Adipose tissue (tissue), 3 donors: ENCODE results near the gene INKA2. TPM values are rescaled to one million over a fixed set of nuclear protein-coding genes. Genes with fewer than 3 reads are reported as not detected.

ENCODE experiments used
- H3K27ac ChIP-seq: one replicate; pipeline ENCODE4 v1.5.1; 2013; ENCODE audit warnings: low read depth, low read length
- WGBS, 3 donors: extraction: QIAGEN DNeasy Blood & Tissue Kit; methylation state at CpG; one replicate each; pipeline ENCODE4 v1.1.7; 2013; 5-methylcytosine and 5-hydroxymethylcytosine counted together
- polyA plus RNA-seq, 3 donors: library from polyadenylated mRNA; stranded (reverse); fragments of 200-250 nt; gene quantifications; one replicate each; pipeline ENCODE4 v1.2.3, GENCODE V29; 2013
- donor health status: healthy with polysubstance abuse.
- donor health status: Bipolar disorder and iron deficiency.
- donor health status: healthy.

Gene INKA2
- polyA plus RNA-seq, 3 donors, result 0.66 to 6.3 (median 4.3) TPM

- WGBS, 3 donors, result 56 to 67% (median 60%) methylated on average over 4 of the region's 4 CpGs
- no peak overlapping the region for H3K27ac ChIP-seq
These were observed 19.5 kb downstream of the INKA2 start for GRCh38 chr1:111719674-111720132.

- 93 to 99% (median 97%) methylated on average over 5 of the region's 5 CpGs for WGBS, 3 donors
- no peak overlapping the region for H3K27ac ChIP-seq
These were observed 20.1 kb downstream of the INKA2 start for GRCh38 chr1:111719135-111719534.

DNA sequence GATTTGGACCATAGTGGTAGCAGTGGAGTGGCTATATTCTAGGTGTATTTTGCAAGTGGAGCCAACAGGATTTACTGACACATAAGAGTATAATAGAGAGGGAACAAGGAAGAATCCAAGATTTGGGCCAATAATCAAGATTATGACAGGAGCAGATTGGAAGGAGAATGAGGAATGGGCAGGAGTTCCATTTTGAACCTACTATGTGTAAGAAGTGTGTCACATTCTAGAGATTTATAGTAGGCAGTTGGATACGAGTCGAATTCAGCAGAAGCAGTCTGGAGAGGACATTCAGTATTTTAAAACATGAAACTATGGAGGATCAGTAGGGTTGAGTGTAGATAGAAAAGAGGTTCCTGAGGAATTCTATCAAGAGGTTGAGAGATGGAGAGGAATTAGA lies 21.7 kb downstream of the INKA2 start:
- H3K27ac ChIP-seq, result no peak overlapping the region
- WGBS, 3 donors, result 98 to 99% (median 98%) methylated on average over 2 of the region's 2 CpGs

GRCh38 chr1:111716333-111716732 lies 22.9 kb downstream of the INKA2 start:
- H3K27ac ChIP-seq, result no peak overlapping the region
- WGBS, 3 donors, result 64 to 80% (median 79%) methylated on average over 3 of the region's 3 CpGs

- WGBS, 3 donors, result 65 to 85% (median 75%) methylated on average over 1 of the region's 1 CpG
These were observed 29.2 kb downstream of the INKA2 start for GRCh38 chr1:111709986-111710385.

GRCh38 chr1:111707906-111708305 lies 31.3 kb downstream of the INKA2 start:
- WGBS, 3 donors, result 63 to 83% (median 65%) methylated on average over 9 of the region's 9 CpGs
- no peak overlapping the region for H3K27ac ChIP-seq

More at GRCh38 chr1:111709986-111710385, 29.2 kb downstream of the INKA2 start:
- H3K27ac ChIP-seq, result no peak overlapping the region

- H3K27ac ChIP-seq, result no peak overlapping the region
These were observed 32.3 kb downstream of the INKA2 start for GRCh38 chr1:111706921-111707320.

GRCh38 chr1:111705841-111706240 lies 33.4 kb downstream of the INKA2 start:
- WGBS, 3 donors, result 80 to 83% (median 82%) methylated on average over 3 of the region's 3 CpGs
- H3K27ac ChIP-seq, result no peak overlapping the region

More at GRCh38 chr1:111706921-111707320, 32.3 kb downstream of the INKA2 start:
- 80 to 94% (median 87%) methylated on average over 2 of the region's 2 CpGs for WGBS, 3 donors

DNA sequence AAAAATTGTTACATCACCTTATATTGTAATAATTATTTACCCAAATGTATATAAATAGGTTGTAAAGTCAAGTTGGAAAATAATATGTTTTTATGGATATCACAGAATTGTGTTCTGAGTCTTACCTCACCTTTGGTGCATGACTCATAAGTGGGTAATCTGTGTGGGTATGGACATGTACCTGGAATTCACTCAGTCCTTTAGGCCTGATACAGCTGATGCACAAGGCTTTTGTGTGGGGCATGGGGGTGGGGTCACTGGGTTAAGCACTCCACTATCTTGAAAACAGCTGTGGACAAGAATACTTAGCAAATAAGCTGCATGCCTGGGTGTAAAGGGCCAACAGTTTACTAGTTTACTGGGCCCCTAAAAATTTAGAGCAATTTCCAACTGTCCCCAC lies 34.4 kb downstream of the INKA2 start:
- no peak overlapping the region for H3K27ac ChIP-seq

DNA sequence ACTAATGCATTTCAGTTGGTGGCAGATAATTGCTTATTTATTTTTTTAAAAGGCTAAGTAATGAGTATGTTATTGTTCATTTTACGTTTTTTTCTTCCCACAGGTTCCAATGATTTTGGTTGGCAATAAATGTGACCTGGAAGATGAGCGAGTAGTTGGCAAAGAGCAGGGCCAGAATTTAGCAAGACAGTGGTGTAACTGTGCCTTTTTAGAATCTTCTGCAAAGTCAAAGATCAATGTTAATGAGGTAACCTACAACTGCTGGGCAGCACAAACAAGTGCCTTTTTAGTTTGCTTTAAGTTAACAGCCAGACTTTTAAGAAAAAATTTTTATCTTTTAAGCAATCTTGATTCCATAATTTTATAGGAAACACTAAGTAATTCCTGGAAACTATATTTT lies 35.0 kb downstream of the INKA2 start:
- H3K27ac ChIP-seq, result no peak overlapping the region
- 67 to 83% (median 69%) methylated on average over 2 of the region's 2 CpGs for WGBS, 3 donors

GRCh38 chr1:111702504-111703050 lies 36.6 kb downstream of the INKA2 start:
- WGBS, 3 donors, result 92 to 97% (median 96%) methylated on average over 5 of the region's 5 CpGs
- no peak overlapping the region for H3K27ac ChIP-seq

DNA sequence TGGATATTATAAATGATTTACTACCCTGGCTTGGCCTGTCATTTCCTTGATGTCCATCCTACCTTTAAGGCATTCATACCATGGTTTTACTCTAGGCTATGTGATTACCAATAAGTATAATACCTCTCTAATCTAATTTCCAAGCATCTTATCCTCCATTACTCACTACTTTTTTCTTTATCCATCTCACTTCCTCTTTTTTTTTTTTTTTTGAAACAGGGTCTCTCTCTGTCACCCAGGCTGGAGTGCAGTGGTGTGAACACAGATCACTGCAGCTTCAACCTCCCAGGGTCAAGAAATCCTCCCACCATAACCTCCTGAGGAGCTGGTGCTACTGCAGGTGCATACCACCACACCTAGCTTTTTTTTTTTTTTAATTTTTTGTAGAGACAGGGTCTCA lies 39.9 kb downstream of the INKA2 start:
- no peak overlapping the region for H3K27ac ChIP-seq

DNA sequence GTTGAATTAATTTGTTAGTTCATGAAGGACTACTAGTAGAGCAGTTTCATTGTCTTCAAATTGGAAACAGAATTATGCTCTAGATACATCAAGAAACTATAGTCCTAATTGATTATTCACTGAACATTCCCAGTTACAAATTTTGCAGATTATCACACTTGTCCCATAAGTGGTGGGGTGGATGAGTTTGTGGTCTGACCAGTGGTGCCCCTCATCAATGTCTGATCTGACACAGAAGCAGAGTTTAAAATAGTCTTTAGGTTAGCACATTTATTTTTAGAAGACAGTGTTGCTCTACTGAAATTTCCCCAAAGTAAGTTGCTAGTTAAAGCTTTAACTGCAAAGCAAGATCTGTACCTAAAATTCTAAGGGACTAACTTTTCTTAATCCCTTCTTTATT lies 42.9 kb downstream of the INKA2 start:
- H3K27ac ChIP-seq, result no peak overlapping the region

DNA sequence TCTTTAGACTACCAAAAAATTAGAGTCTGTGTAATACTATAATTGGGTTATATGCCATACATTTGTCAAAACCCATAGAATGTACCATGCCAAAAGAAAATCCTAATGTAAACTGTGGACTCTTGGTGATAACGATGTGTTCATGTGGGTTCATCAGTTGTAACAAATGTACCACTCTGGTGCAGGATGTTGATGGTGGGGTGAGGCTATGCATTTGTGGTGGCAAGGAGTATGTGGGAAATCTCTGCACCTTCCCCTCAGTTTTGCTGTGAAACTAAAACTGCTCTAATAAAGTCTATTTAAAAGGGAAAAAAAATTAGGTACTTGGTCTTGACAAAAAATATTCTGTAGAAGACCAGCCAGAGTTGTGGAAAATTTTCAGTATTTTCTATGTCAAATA lies 43.4 kb downstream of the INKA2 start:
- no peak overlapping the region for H3K27ac ChIP-seq
- 83 to 88% (median 88%) methylated on average over 1 of the region's 1 CpG for WGBS, 3 donors

DNA sequence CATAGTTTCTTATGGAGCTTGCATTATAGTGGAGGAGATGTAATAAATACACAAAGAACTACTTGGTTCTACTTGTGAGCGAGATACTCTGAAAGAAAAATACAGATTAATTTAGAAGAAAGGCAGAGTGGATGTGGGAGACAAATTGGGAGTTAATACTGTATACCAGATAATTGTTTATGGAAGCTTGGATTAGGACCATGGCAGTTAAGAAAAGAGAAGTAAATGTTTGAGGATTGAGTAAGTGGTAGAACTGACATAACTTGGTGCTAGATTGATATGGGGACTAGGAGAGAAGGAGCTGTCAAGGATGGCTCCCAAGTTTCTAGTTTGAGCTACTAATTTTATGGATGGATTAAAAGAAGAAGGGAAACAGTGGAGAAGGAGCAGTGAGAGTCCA lies 47.3 kb downstream of the INKA2 start:
- H3K27ac ChIP-seq, result no peak overlapping the region
- 97 to 100% (median 97%) methylated on average over 1 of the region's 1 CpG for WGBS, 3 donors

DNA sequence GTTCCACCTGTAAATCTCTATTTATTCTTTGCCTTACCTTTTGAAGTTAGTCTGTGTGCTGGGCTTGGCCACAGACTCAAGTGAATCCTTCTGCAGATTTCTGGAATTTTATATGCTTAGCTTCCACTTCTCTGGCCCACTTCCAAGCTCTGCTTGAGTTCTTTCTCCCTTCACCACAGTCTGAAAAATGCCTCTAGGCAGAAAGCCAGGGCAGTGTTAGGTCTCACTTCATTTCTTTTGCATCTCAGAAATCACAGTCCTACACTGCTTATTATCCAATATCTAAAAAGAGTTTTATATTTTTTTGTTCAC lies 48.9 kb downstream of the INKA2 start:
- no peak overlapping the region for H3K27ac ChIP-seq

Other genes with a start within 250 kb of the INKA2 start
- 1 to 10 TPM in 2 of 3 donors, under 1 TPM in 1; 0.81 to 5.5 (median 2.6) TPM for gene ADORA3, start 235.8 kb downstream of the INKA2 start, polyA plus RNA-seq
- gene TMIGD3, start 235.8 kb downstream of the INKA2 start, polyA plus RNA-seq, result 10 to 100 TPM in 1 of 3 donors, 1 to 10 TPM in 1, under 1 TPM in 1; 0.49 to 11.2 (median 2.8) TPM
- 100 to 1,000 TPM in 1 of 3 donors, 10 to 100 TPM in 2; 22.9 to 128 (median 57.1) TPM for gene RAP1A, start 119.6 kb downstream of the INKA2 start, polyA plus RNA-seq
- gene DDX20, start 16.5 kb upstream of the INKA2 start, polyA plus RNA-seq, result 1 to 10 TPM; 2.5 to 5.3 (median 3.6) TPM